Measurements from ENCODE around the gene FPR3. TPM values are rescaled to one million over a fixed set of nuclear protein-coding genes. Genes with fewer than 3 reads are reported as not detected.
A peak's percentile ranks its signal among the peaks of the same experiment; 100 is the strongest.

FPR3 gene
- total RNA-seq, 1 donor from 2014 or later = 41.0 TPM

DNA sequence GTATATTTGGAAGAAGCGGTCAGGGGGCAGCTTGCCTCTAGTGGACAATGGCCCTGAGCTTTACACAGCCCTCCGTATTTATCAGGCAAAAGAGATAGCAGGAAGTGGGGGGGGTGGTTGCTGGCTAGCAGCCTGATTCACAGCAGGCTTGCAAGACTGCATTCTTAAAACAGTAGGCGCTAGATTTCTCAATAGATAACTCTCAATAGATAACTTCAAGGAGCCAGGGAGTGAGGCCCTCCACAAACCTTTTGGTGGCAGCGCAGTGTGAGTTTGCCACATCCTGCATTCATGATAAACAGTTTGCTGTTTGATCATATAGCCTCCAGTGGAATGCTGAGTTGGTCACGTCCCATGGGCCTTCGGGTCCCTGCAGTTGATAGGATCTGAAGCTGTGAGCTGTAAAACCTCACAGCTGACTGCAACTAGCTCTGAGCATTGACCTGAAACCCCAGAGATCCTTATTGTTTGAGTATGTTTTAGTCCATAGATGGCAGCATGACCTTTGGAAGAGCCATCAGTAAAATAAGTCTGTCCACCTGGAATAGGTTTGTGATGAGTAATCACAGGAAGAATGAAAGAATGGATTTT, 12.2 kb downstream of the FPR3 start:
- peak; percentile 50 for ATAC-seq
- intact Hi-C loops (cut with DNase I) = no loop called here
- Histone ChIP-seq H3K4me3 (no peak overlapping the region), H3K27me3 (no peaks in the 10 kb centered on the region), H3K36me3 (no peaks in the 10 kb centered on the region), H3K4me1 (peaks cover 20% of the 10 kb centered on the region), H3K27ac (no peak overlapping the region), H3K9me3 (no peaks in the 10 kb centered on the region)
- DNase-seq = no peak
- TF ChIP-seq, protein P1, sequence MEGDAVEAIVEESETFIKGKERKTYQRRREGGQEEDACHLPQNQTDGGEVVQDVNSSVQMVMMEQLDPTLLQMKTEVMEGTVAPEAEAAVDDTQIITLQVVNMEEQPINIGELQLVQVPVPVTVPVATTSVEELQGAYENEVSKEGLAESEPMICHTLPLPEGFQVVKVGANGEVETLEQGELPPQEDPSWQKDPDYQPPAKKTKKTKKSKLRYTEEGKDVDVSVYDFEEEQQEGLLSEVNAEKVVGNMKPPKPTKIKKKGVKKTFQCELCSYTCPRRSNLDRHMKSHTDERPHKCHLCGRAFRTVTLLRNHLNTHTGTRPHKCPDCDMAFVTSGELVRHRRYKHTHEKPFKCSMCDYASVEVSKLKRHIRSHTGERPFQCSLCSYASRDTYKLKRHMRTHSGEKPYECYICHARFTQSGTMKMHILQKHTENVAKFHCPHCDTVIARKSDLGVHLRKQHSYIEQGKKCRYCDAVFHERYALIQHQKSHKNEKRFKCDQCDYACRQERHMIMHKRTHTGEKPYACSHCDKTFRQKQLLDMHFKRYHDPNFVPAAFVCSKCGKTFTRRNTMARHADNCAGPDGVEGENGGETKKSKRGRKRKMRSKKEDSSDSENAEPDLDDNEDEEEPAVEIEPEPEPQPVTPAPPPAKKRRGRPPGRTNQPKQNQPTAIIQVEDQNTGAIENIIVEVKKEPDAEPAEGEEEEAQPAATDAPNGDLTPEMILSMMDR (IDR thresholded peaks at IDR 0.05) = no peak

DNA sequence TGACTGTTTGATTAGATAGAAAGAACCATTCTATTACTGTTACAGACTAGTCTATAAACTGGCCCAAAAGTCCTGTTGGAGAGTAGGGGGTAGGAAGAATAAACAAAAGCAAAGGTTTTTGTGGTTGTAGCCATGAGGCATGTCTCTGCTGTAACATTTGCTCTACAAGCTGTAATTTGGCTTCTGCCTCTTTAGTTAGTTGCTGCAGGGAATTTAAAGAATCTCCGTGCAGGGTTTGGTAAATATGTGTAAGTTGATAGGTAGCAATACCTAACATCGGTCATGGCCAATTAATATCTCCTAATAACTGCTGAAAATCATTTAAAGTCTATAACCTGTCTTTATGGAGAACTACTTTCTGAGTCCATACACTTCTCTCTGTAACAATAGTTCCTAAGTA, 13.0 kb downstream of the FPR3 start:
- no peaks in the 10 kb centered on the region for H3K36me3 ChIP-seq
- intact Hi-C loops (cut with DNase I) = no loop called here
- TF ChIP-seq, protein P1 (IDR thresholded peaks at IDR 0.05) = no peak
- no peaks in the 10 kb centered on the region for H3K27me3 ChIP-seq
- no peak overlapping the region for H3K27ac ChIP-seq
- ATAC-seq (no peak), DNase-seq (no peak)
- peaks cover 20% of the 10 kb centered on the region for H3K4me1 ChIP-seq
- H3K4me3 ChIP-seq = no peak overlapping the region
- no peaks in the 10 kb centered on the region for H3K9me3 ChIP-seq

DNA sequence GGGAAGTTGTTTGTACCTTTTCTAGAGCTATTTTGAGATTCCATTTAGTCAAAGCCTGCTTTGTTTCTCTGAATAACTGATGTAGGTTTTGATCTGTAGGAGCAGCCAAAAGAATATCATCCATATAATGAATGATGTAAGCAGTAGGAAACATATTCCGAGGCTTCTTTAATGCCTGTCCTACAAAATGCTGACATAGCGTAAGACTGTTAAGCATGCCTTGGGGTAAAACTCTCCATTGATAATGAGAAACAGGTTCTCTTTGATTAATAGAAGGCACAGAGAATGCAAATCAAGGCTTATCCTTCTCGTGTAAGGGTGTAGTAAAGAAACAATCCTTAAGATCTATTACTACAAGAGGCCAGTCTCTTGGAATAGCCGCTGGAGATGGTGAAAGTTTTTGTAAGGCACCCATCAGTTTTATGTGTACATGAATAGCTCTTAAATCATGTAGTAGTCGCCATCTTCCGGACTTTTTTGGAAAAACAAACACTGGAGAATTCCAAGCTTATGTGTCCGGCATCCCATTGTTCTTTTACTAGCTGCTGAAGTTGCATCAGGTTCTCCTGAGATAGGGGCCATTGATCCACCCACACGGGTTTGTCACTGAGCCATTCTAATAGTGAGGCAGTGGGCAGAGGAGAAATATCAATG, 13.5 kb downstream of the FPR3 start:
- H3K27ac ChIP-seq = no peak overlapping the region
- TF ChIP-seq, protein P1 (IDR thresholded peaks at IDR 0.05) = no peak
- H3K4me1 ChIP-seq = peaks cover 20% of the 10 kb centered on the region
- DNase-seq (no peak), ATAC-seq (no peak)
- intact Hi-C loops (cut with DNase I) = no loop called here
- H3K9me3 ChIP-seq = no peaks in the 10 kb centered on the region
- H3K4me3 ChIP-seq = no peak overlapping the region
- no peaks in the 10 kb centered on the region for H3K27me3 ChIP-seq
- no peaks in the 10 kb centered on the region for H3K36me3 ChIP-seq

DNA sequence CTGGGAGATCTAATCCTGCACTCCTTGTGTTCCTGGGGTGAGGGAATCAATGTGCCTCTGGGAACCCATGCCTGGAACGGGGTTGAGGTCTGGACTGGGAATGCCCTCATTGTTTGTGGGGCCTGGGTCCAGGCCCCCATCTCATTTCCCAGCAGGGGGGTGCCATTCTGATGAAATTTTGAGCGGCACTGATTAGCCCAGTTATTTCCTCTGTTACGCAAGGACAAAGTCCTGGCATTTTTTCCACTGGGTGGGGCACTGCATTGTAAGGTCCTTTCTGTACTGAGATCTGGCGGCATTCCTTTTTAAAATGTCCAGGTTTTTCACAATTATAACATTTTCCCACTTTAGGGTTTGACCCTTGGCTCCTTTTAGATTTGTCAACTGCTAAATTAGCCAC, 14.8 kb downstream of the FPR3 start:
- Histone ChIP-seq H3K27ac (peak overlapping the region; percentile 30), H3K27me3 (no peaks in the 10 kb centered on the region), H3K4me3 (no peak overlapping the region), H3K36me3 (no peaks in the 10 kb centered on the region), H3K4me1 (peaks cover 20% of the 10 kb centered on the region), H3K9me3 (no peaks in the 10 kb centered on the region)
- TF ChIP-seq, protein P1 (IDR thresholded peaks at IDR 0.05) = no peak
- DNase-seq (no peak), ATAC-seq (no peak)
- intact Hi-C loops (cut with DNase I) = no loop called here

DNA sequence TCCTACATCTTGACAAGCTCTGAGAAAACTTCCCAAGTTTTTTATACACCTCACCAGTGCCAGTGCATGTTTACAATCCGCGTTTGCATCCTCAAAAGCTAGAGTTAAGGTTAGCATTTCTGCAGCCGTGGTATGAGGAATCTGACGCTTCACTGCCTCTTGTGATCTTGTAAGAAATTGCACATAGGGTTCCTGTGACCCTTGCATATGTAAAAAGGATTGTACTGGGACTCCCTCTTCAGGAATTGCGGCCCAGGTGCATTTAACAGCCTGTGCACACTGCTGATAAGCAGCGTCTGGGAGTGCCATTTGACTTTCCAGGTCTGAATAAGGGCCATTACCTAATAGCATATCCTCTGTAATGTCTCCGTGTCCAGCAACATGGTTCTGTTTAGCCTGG, 15.3 kb downstream of the FPR3 start:
- Histone ChIP-seq H3K36me3 (no peaks in the 10 kb centered on the region), H3K27ac (peak overlapping the region; percentile 30), H3K9me3 (no peaks in the 10 kb centered on the region), H3K27me3 (no peaks in the 10 kb centered on the region), H3K4me3 (no peak overlapping the region), H3K4me1 (peaks cover 17% of the 10 kb centered on the region)
- intact Hi-C loops (cut with DNase I) = no loop called here
- TF ChIP-seq, protein P1 (IDR thresholded peaks at IDR 0.05) = peak; percentile 25
- ATAC-seq (peak; percentile 22), DNase-seq (no peak)
